HG02798 (cell line): Measurements from ENCODE around the gene EXOC4.

ENCODE experiments used
- ATAC-seq: cut with Tn5 transposase; IDR thresholded peaks from one replicate; pipeline ENCODE4 v1.9.1; 2021; ENCODE audit warnings: mild to moderate bottlenecking; ENCODE audit not compliant: unreplicated experiment, poor library complexity

The EXOC4 gene

GRCh38 chr7:133796782-133797745 is 544.2 kb downstream of the EXOC4 start:
- ATAC-seq: no peak

DNA sequence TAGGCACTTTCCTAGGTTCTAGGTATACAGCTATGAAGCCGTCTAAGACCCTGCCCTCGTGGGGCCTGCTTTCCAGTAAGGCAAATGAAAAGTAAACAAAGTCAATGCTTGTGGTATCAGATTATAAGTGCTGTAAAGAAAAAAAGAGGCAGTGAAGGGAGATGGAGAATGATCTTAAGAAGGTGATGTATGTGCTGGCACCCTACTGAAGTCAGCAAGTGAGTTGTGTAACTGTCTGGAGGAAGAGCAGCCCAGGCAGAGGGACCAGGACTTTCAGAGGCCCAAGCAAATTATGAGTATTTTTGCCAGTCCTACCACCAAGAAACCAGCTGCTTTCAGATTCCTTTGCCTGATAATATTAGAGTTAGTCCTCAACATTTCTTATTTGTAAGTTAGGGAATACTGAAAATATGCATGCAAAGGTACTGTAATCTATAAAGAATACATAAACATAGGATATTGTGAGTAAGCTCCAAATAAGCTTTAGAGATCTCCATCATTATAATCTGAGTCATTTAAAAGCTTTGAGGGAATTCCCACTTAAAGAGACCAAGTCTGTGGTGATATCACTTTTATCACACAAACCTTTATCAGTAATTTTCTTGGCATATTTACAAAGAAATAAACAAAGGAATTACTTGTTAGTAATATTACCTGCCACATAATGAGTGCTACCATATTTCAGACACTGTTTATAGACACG is 545.1 kb downstream of the EXOC4 start:
- no peak for ATAC-seq

- no peak for ATAC-seq
Observed at GRCh38 chr7:133801341-133801740, 548.5 kb downstream of the EXOC4 start.

- no peak for ATAC-seq
Observed at GRCh38 chr7:133804127-133804526, 551.2 kb downstream of the EXOC4 start.

- ATAC-seq: no peak
Observed at GRCh38 chr7:133805426-133805825, 552.5 kb downstream of the EXOC4 start.

GRCh38 chr7:133807624-133808492 is 555.0 kb downstream of the EXOC4 start:
- ATAC-seq: no peak

GRCh38 chr7:133808493-133808866 is 555.6 kb downstream of the EXOC4 start:
- no peak for ATAC-seq

DNA sequence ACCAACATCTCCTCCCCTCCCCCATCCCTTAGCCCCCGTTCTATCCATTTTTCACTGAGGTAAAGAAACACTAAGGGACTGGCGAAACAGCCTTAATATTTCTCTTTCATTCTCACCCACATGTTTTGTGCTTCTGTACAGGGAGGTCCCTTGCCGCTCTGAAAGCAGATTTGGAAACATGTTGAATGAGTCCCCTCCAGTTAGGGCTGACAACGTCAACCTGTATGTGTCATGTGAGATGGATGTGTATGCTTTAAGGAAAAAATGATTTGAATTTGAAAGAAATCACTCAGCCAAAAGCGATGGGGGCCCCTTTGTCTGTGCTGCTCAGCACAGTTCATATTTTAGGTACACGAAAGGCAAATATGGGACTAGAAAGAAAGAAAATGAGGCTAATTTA is 560.0 kb downstream of the EXOC4 start:
- ATAC-seq: no peak

DNA sequence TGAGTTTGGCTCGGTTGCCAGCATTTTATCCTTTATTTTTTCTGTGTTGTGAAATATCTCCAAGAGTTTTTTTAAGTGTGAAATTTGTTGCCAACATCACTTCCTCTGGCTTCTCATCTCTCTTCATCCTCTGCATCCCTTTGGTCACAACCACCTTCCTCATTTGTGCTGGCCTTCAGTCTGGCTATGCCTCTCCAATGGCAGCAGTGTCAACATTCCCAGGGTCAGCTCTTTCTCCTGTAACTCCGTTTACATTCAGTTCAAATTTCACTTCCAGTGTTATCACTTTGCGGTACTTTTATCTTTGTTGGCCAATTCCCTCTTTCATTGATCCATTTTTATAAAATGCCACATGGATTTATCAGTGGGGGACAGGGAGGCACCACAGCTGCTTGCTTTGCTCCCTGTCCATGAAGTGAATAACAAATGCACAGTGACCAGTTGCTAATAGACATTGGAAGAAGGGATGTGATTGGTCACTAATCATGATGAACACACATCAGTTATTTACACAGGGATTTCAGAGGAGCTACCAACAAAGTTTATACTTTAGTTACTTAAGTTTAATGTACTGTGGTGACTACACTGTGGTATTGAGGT is 562.8 kb downstream of the EXOC4 start:
- no peak for ATAC-seq

- no peak for ATAC-seq
Observed at GRCh38 chr7:133819695-133820094, 566.8 kb downstream of the EXOC4 start.

- no peak for ATAC-seq
Observed at GRCh38 chr7:133820584-133820983, 567.7 kb downstream of the EXOC4 start.

DNA sequence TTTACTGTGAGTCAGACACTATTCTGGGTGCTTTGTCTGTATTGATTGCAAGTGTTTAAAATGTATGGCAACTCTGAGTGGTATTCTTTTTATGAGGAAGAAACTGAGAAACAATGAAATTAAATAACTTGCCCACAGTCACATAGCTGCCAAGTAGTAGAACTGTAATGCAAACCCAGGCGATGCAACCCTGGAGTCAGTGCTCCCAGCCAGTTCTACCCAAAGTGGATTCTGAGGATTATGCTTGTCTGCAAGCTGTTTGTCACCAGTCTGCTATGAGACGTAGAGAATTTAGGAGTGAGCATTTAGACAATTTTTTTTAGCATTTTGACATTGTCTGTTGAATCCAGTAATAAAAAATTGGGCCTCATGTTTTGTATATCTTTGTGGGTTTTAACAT is 568.3 kb downstream of the EXOC4 start:
- ATAC-seq: no peak

GRCh38 chr7:133822001-133822641 is 569.2 kb downstream of the EXOC4 start:
- no peak for ATAC-seq

GRCh38 chr7:133822868-133823552 is 570.1 kb downstream of the EXOC4 start:
- ATAC-seq: no peak

- no peak for ATAC-seq
Observed at GRCh38 chr7:133824132-133824531, 571.3 kb downstream of the EXOC4 start.

DNA sequence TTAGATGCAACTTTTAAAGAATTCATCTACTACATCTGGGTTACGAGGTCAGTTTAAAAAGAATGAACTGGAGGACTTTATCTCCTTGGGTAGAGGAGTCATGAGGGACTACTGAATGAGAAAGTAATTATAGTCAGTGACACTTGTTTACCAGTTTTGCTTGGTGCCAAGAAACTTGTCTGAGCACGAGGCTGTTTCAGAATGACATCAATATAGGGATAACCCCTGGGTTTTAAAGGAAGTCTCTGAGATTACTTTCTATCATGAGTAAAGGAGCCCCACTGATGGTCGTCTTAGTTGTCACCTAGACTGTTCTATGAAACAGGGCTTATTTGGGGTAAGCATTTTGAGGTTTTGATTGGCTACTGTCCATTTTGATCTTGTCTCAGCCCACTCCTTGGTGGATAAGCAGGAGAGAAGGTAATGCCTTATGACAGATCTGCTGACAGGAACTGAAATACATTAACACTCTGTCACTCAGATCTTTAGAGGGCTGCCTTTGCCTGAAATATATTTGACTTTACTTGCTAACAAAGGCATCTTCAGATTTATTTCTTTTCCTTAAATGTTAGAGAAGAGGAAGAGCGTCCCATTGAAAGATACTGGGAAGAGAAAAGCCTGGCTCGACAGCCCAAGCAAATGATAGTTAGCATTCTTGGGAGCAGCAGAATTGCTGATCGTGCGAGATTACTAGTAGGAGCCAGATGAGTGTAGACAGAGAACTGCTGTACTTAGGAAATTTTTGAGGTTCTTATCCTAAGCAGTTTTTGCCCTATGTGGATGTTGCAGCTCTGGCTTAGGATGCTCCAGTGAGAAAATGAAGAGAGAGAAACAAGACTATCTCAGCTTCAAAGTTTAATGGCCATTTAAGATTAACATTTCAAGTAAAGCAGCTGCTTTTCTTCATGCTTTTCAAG is 575.1 kb downstream of the EXOC4 start:
- ATAC-seq: peak; percentile 53

DNA sequence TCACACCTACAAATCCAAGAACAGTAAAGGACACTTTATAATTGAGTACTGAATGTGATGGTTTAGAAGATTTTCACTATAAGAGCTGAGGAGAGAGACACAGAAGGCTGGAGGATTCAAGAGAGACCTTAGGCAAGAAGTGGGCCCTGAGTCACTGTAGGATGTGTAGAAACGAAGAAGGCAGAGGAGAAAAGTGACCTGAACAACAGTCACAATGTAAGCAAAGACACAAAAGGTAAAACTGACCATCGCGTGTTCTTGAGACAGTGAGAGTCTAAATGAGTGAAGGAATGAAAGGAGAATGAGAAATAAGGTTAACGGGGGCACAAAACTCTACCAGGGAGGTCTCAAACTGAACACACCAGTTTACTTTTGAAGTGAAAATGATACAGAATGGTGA is 576.0 kb downstream of the EXOC4 start:
- no peak for ATAC-seq

- ATAC-seq: no peak
Observed at GRCh38 chr7:133829336-133829897, 576.5 kb downstream of the EXOC4 start.
